ENCODE data around the gene LIMK2.

- TF ChIP-seq CTCF (conservative IDR thresholded peaks at IDR 0.05; ENCODE audit: low read depth, low read length) (no peak), EZH2 (IDR thresholded peaks at IDR 0.05; ENCODE audit: low read length, unreplicated experiment) (no peak)
Measured at GRCh38 chr22:31323578-31324550, 111.8 kb downstream of the LIMK2 start.

Measured in PC-3 (cell line).